ENCODE data around the gene DAGLB. TPM values are rescaled to one million over a fixed set of nuclear protein-coding genes. Genes with fewer than 3 reads are reported as not detected.

Gene DAGLB
- total RNA-seq, 2 experiments from 2014 or later: 22.0 to 22.9 TPM

- CTCF ChIA-PET: interaction anchor here (3.6 kb wide), 1 partner anchor 11 kb away, joined by 11 read pairs; the partner anchor contains the start of gene DAGLB
- peak overlapping the region; percentile 81 for H3K27ac Mint-ChIP-seq
- H3K27me3 Mint-ChIP-seq: no peaks in the 10 kb centered on the region
- peak overlapping the region; percentile 68 for H3K4me3 Mint-ChIP-seq
- H3K9me3 Mint-ChIP-seq: no peaks in the 10 kb centered on the region
- peaks cover 29% of the 10 kb centered on the region for H3K36me3 ChIP-seq (ENCODE audit: insufficient read depth, low read length)
- peaks cover 32% of the 10 kb centered on the region for H3K36me3 Mint-ChIP-seq (ENCODE audit: low read depth)
- intact Hi-C loops (cut with DNase I, micrococcal nuclease): loop anchor here in 1 of 2 experiments (10.0 kb wide), 1 partner anchor 442 kb away; no protein-coding TSS in a partner anchor
- peaks cover 47% of the 10 kb centered on the region for H3K4me1 ChIP-seq (ENCODE audit: insufficient read depth, low read length)
- ATAC-seq (ENCODE audit: poor library complexity) (peak; percentile 48), DNase-seq (peak in 10 of 14 experiments; percentile 15 to 59 (median 38))
- H3K4me1 Mint-ChIP-seq (ENCODE audit: low read depth): peaks cover 48% of the 10 kb centered on the region
- no peaks in the 10 kb centered on the region for H3K9me3 ChIP-seq (ENCODE audit: control insufficient read depth in 1 of 2, insufficient read depth in 1 of 2, low read length in 2 of 2)
- POLR2A ChIA-PET: interaction anchor here (0.9 to 3.9 kb wide), 3 partner anchors 9 to 13 kb away, joined by 3 to 50 read pairs (median 4); partner anchors contain the start of gene DAGLB
- H3K27me3 ChIP-seq (ENCODE audit: control insufficient read depth in 1 of 2, insufficient read depth in 2 of 2, low read length in 2 of 2): no peaks in the 10 kb centered on the region
- peak overlapping the region; percentile 45 for H3K4me3 ChIP-seq (ENCODE audit: low read length)
- no peak for TF ChIP-seq CTCF (IDR thresholded peaks at IDR 0.05)
- H3K27ac ChIP-seq (ENCODE audit: low read depth in 1 of 2, low read length in 2 of 2): peak overlapping the region; percentile 18 to 39
Observed at GRCh38 chr7:6436385-6436685, 11.4 kb downstream of the DAGLB start.

- H3K4me1 Mint-ChIP-seq (ENCODE audit: low read depth): peaks cover 46% of the 10 kb centered on the region
- Histone ChIP-seq H3K4me3 (ENCODE audit: low read length) (peak overlapping the region; percentile 45), H3K27ac (ENCODE audit: low read depth in 1 of 2, low read length in 2 of 2) (peak overlapping the region; percentile 18 to 39), H3K27me3 (ENCODE audit: control insufficient read depth in 1 of 2, insufficient read depth in 2 of 2, low read length in 2 of 2) (no peaks in the 10 kb centered on the region), H3K36me3 (ENCODE audit: insufficient read depth, low read length) (peaks cover 33% of the 10 kb centered on the region), H3K9me3 (ENCODE audit: control insufficient read depth in 1 of 2, insufficient read depth in 1 of 2, low read length in 2 of 2) (no peaks in the 10 kb centered on the region), H3K4me1 (ENCODE audit: insufficient read depth, low read length) (peaks cover 47% of the 10 kb centered on the region)
- H3K27me3 Mint-ChIP-seq: no peaks in the 10 kb centered on the region
- ChIA-PET POLR2A (interaction anchor here (0.9 to 3.9 kb wide), 3 partner anchors 9 to 12 kb away, joined by 3 to 50 read pairs (median 4); partner anchors contain the start of gene DAGLB), CTCF (no interaction called here)
- peak overlapping the region; percentile 68 for H3K4me3 Mint-ChIP-seq
- H3K27ac Mint-ChIP-seq: peak overlapping the region; percentile 81
- intact Hi-C loops (cut with DNase I, micrococcal nuclease): loop anchor here in 1 of 2 experiments (10.0 kb wide), 1 partner anchor 441 kb away; no protein-coding TSS in a partner anchor
- TF ChIP-seq CTCF (IDR thresholded peaks at IDR 0.05): peak; percentile 98
- no peaks in the 10 kb centered on the region for H3K9me3 Mint-ChIP-seq
- peak; percentile 93 for ATAC-seq (ENCODE audit: poor library complexity)
- peaks cover 38% of the 10 kb centered on the region for H3K36me3 Mint-ChIP-seq (ENCODE audit: low read depth)
- DNase-seq: peak; percentile 82 to 94 (median 87)
Observed at GRCh38 chr7:6435486-6436384, 12.0 kb downstream of the DAGLB start.

GRCh38 chr7:6433784-6434615 lies 13.8 kb downstream of the DAGLB start:
- no peak overlapping the region for H3K27ac ChIP-seq (ENCODE audit: low read depth in 1 of 2, low read length in 2 of 2)
- peaks cover 40% of the 10 kb centered on the region for H3K36me3 ChIP-seq (ENCODE audit: insufficient read depth, low read length)
- H3K36me3 Mint-ChIP-seq (ENCODE audit: low read depth): peaks cover 41% of the 10 kb centered on the region
- no peak overlapping the region for H3K4me3 Mint-ChIP-seq
- H3K4me3 ChIP-seq (ENCODE audit: low read length): no peak overlapping the region
- DNase-seq: peak in 2 of 14 experiments; percentile 28 to 45
- no peaks in the 10 kb centered on the region for H3K9me3 Mint-ChIP-seq
- no peak overlapping the region for H3K27ac Mint-ChIP-seq
- intact Hi-C loops (cut with DNase I, micrococcal nuclease): loop anchor here in 1 of 2 experiments (10.0 kb wide), 1 partner anchor 439 kb away; no protein-coding TSS in a partner anchor
- no peaks in the 10 kb centered on the region for H3K9me3 ChIP-seq (ENCODE audit: control insufficient read depth in 1 of 2, insufficient read depth in 1 of 2, low read length in 2 of 2)
- ATAC-seq (ENCODE audit: poor library complexity): no peak
- peaks cover 42% of the 10 kb centered on the region for H3K4me1 ChIP-seq (ENCODE audit: insufficient read depth, low read length)
- peaks cover 34% of the 10 kb centered on the region for H3K4me1 Mint-ChIP-seq (ENCODE audit: low read depth)
- no peaks in the 10 kb centered on the region for H3K27me3 Mint-ChIP-seq
- ChIA-PET POLR2A (interaction anchor here (0.6 kb wide), 1 partner anchor 14 kb away, joined by 3 read pairs; the partner anchor contains the start of gene DAGLB), CTCF (no interaction called here)
- no peaks in the 10 kb centered on the region for H3K27me3 ChIP-seq (ENCODE audit: control insufficient read depth in 1 of 2, insufficient read depth in 2 of 2, low read length in 2 of 2)
- no peak for TF ChIP-seq CTCF (IDR thresholded peaks at IDR 0.05)
